Mucosa of descending colon (tissue), 3 donors: Measurements from ENCODE around the gene FUS. TPM values are rescaled to one million over a fixed set of nuclear protein-coding genes. Genes with fewer than 3 reads are reported as not detected.
"Not testable (repeated sequence)": the region's sequence is repeated elsewhere in the genome, so short reads cannot be mapped to it uniquely, and the experiment has no call there.

Source experiments
- ATAC-seq: fragments of 200-7000 bp; cut with Tn5 transposase; one replicate; pipeline ENCODE4 v1.9.1; 2020; ENCODE audit warnings: mild to moderate bottlenecking, moderate library complexity
- DNase-seq, 3 donors: peaks; one replicate each; pipeline ENCODE4 v3.0.0-alpha.2; 2020
- H3K36me3 ChIP-seq: fragments of 200-600 bp; one replicate; pipeline ENCODE4 v1.8.0; 2021; ENCODE audit warnings: low read depth, mild to moderate bottlenecking
- H3K4me1 ChIP-seq: fragments of 200-600 bp; one replicate; pipeline ENCODE4 v1.8.0; 2021; ENCODE audit warnings: low read depth, mild to moderate bottlenecking
- H3K4me3 ChIP-seq: fragments of 200-600 bp; one replicate; pipeline ENCODE4 v1.8.0; 2021; ENCODE audit warnings: mild to moderate bottlenecking
- H3K9me3 ChIP-seq: fragments of 200-600 bp; one replicate; pipeline ENCODE4 v1.8.0; 2021; ENCODE audit warnings: mild to moderate bottlenecking
- CTCF ChIP-seq: fragments of 200-600 bp; IDR thresholded peaks from one replicate; pipeline ENCODE4 v1.8.0; 2022; ENCODE audit warnings: antibody characterized with exemption, mild to moderate bottlenecking
- intact Hi-C, 2 donors: fragments of 100-400 bp; cut with DNase I in 1 of 2; cut with micrococcal nuclease in 1 of 2; formaldehyde crosslinking; loops; one replicate each; pipeline versions ENCODE4 v1.11.0 to v1.11.1; 2022; cut with DNase I, micrococcal nuclease
- total RNA-seq, 3 donors: library from RNA; stranded (reverse); fragmentation: NEBNext Ultra II Directional in 2 of 3; extraction: Animal tissue kit (Norgen Biotek cat#: 25700) in 2 of 3; gene quantifications; one replicate each; pipeline versions ENCODE4 v1.2.1 to v1.2.4, GENCODE V29; 2021 to 2023
- donor health status: DM: no; HTN: no; CAD: no; lungs with moderate emphysema.
- donor health status: DM: no; HTN: no; CAD: no.
- donor health status: DM: no; HTN: yes; CAD: no.

The FUS gene
- total RNA-seq, 3 donors from 2014 or later, result 167 to 264 (median 189) TPM

GRCh38 chr16:31147574-31147973 lies 32.4 kb upstream of the FUS start:
- DNase-seq (no peak), ATAC-seq (no peak)
- intact Hi-C loops, result loop anchor here in 1 of 2 donors (10.0 kb wide), 1 partner anchor 163 kb away; the partner anchor contains the start of gene HSD3B7
- no peaks in the 10 kb centered on the region for H3K36me3 ChIP-seq
- H3K9me3 ChIP-seq, result no peaks in the 10 kb centered on the region
- no peak overlapping the region for H3K4me3 ChIP-seq
- TF ChIP-seq CTCF, result no peak
- H3K4me1 ChIP-seq, result no peaks in the 10 kb centered on the region

- TF ChIP-seq CTCF, result no peak
- DNase-seq (peak; percentile 85 to 90 (median 87)), ATAC-seq (peak; percentile 95)
- Histone ChIP-seq H3K4me1 (no peaks in the 10 kb centered on the region), H3K9me3 (no peaks in the 10 kb centered on the region), H3K36me3 (no peaks in the 10 kb centered on the region), H3K4me3 (no peak overlapping the region)
- intact Hi-C loops, result loop anchor here in 1 of 2 donors (10.0 kb wide), 1 partner anchor 164 kb away; the partner anchor contains the start of gene HSD3B7
Measured at GRCh38 chr16:31148281-31148728, 31.6 kb upstream of the FUS start.

GRCh38 chr16:31148896-31149295 lies 31.0 kb upstream of the FUS start:
- Histone ChIP-seq H3K4me1 (no peaks in the 10 kb centered on the region), H3K4me3 (no peak overlapping the region), H3K36me3 (no peaks in the 10 kb centered on the region), H3K9me3 (no peaks in the 10 kb centered on the region)
- no peak for ATAC-seq
- DNase-seq, result peak in 1 of 3 donors; percentile 53
- no peak for TF ChIP-seq CTCF
- intact Hi-C loops, result loop anchor here in 1 of 2 donors (10.0 kb wide), 1 partner anchor 164 kb away; the partner anchor contains the start of gene HSD3B7

- TF ChIP-seq CTCF, result no peak
- no peak for DNase-seq
- Histone ChIP-seq H3K4me1 (no peaks in the 10 kb centered on the region), H3K4me3 (no peak overlapping the region), H3K9me3 (no peaks in the 10 kb centered on the region), H3K36me3 (no peaks in the 10 kb centered on the region)
- intact Hi-C loops, result loop anchor here in 1 of 2 donors (10.0 kb wide), 1 partner anchor 165 kb away; the partner anchor contains the start of gene HSD3B7
- no peak for ATAC-seq
Measured at GRCh38 chr16:31149332-31149731, 30.6 kb upstream of the FUS start.

GRCh38 chr16:31149894-31150890 lies 29.7 kb upstream of the FUS start, which contains the start of gene PRSS36:
Gene PRSS36, minus strand, starts transcription at chr16:31150066. Its CDS starts 31 bp downstream, at chr16:31150035.
- no peak for TF ChIP-seq CTCF
- ATAC-seq (peak; percentile 12), DNase-seq (no peak)
- H3K4me3 ChIP-seq, result no peak within 1 kb of the TSS
- intact Hi-C loops, result loop anchor here in 1 of 2 donors (10.0 kb wide), 1 partner anchor 165 kb away; the partner anchor contains the start of gene HSD3B7
- H3K9me3 ChIP-seq, result no peaks in the 10 kb centered on the region
- H3K4me1 ChIP-seq, result no peaks in the 10 kb centered on the region
- H3K36me3 ChIP-seq, result no peaks in the 10 kb centered on the region

- H3K4me1 ChIP-seq, H3K9me3 ChIP-seq, H3K36me3 ChIP-seq, DNase-seq, intact Hi-C loops, H3K4me3 ChIP-seq, ATAC-seq: not testable (repeated sequence)
Measured at GRCh38 chr16:31150976-31151375, 29.0 kb upstream of the FUS start.
